ENCODE data around the gene FBXO31. TPM values are rescaled to one million over a fixed set of nuclear protein-coding genes. Genes with fewer than 3 reads are reported as not detected.

Gene FBXO31
- total and polyA plus RNA-seq, 10 of the 15 experiments (the other 5 are each of a cell fraction or from before 2014, with no cell fraction given) = 0.19 to 33.1 (median 10.3) TPM

DNA sequence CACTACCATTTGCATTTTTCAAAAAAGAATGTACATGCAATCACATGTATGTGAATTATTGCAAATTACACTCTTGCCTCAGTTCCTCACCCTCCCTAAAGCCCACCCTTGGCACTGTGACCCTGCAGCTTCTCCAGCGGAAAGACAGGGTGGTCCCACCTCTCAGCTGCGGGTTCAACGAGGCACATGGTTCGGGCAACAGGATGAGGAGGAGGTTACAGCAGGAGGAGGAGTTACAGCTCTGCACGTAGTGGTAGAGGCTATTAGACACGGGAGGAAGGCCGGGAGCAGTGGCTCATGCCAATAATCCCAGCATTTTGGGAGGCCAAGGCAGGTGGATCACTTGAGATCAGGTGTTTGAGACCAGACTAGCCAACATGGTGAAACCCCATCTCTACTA lies 71.6 kb downstream of the FBXO31 start (continued):
- TF ChIP-seq EGR1 (IDR thresholded peaks at IDR 0.05; ENCODE audit: borderline replicate concordance in 1 of 2, low read depth in 2 of 2, low read length in 2 of 2) = no peak

- WGBS (ENCODE audit: insufficient coverage, insufficient replicate concordance, low lambda C conversion rate, missing lambda C conversion rate) = 60% methylated on average over 5 of the region's 5 CpGs
- RAD21 ChIA-PET (ENCODE audit: unreplicated experiment) = no interaction called here
- intact Hi-C loops (cut with micrococcal nuclease; ENCODE audit: unreplicated experiment) (loop anchor here (10.0 kb wide), 1 partner anchor 323 kb away; no protein-coding TSS in a partner anchor), in situ Hi-C loops (cut with MboI) (no loop called here)
- Histone ChIP-seq H4K20me1 (ENCODE audit: control insufficient read depth, insufficient read depth) (no peaks in the 10 kb centered on the region), H3K4me3 (no peak overlapping the region), H3K9me3 (replicated peaks; ENCODE audit: control insufficient read depth, insufficient read depth, low read length) (no peaks in the 10 kb centered on the region), H3K9ac (ENCODE audit: control insufficient read depth, insufficient read depth, low read length) (no peak overlapping the region), H3K4me2 (ENCODE audit: control insufficient read depth, insufficient read depth) (no peak overlapping the region), H2AFZ (ENCODE audit: control insufficient read depth, low read depth, low read length) (no peak overlapping the region), H3K27me3 (replicated peaks in 1 of 2; ENCODE audit: control insufficient read depth in 2 of 2, insufficient read depth in 2 of 2, low read length in 1 of 2) (no peaks in the 10 kb centered on the region), H3K27ac (ENCODE audit: control insufficient read depth, insufficient read depth) (no peak overlapping the region), H3K36me3 (ENCODE audit: control insufficient read depth in 2 of 2, insufficient read depth in 2 of 2, low read length in 1 of 2) (no peaks in the 10 kb centered on the region; a peak in 1 of 4 replicates), H3K4me1 (ENCODE audit: control insufficient read depth, insufficient read depth, low read length) (peaks cover 2% of the 10 kb centered on the region; the same call in 1 of the 2 replicates), H3K79me2 (ENCODE audit: control insufficient read depth, insufficient read depth, low read length) (no peaks in the 10 kb centered on the region)
- FAIRE-seq (no peak), DNase-seq (ENCODE audit: low read depth, low spot score) (no peak), ATAC-seq (no peak)
- TF ChIP-seq EZH2 (IDR thresholded peaks at IDR 0.05; ENCODE audit: borderline replicate concordance, control insufficient read depth, low read depth, low read length) (no peak), MEF2A (IDR thresholded peaks at IDR 0.05; ENCODE audit: insufficient read depth, low read depth, low read length) (no peak), CHD2 (IDR thresholded peaks at IDR 0.05; ENCODE audit: borderline replicate concordance, low read depth, low read length) (no peak), SREBF2 (IDR thresholded peaks at IDR 0.05; ENCODE audit: low read length) (no peak), STAT3 (IDR thresholded peaks at IDR 0.05; ENCODE audit: low read depth, low read length) (no peak), GABPA (IDR thresholded peaks at IDR 0.05; ENCODE audit: low read depth) (no peak), ZBTB11 (CRISPR knock-in tag; IDR thresholded peaks at IDR 0.05) (no peak), SP1 (IDR thresholded peaks at IDR 0.05; ENCODE audit: low read depth, low read length) (no peak), HDAC2 (IDR thresholded peaks at IDR 0.05) (no peak), HDGF (IDR thresholded peaks at IDR 0.05) (no peak), KLF5 (IDR thresholded peaks at IDR 0.05; ENCODE audit: partially characterized antibody) (no peak)
- TF ChIP-seq, protein P1, sequence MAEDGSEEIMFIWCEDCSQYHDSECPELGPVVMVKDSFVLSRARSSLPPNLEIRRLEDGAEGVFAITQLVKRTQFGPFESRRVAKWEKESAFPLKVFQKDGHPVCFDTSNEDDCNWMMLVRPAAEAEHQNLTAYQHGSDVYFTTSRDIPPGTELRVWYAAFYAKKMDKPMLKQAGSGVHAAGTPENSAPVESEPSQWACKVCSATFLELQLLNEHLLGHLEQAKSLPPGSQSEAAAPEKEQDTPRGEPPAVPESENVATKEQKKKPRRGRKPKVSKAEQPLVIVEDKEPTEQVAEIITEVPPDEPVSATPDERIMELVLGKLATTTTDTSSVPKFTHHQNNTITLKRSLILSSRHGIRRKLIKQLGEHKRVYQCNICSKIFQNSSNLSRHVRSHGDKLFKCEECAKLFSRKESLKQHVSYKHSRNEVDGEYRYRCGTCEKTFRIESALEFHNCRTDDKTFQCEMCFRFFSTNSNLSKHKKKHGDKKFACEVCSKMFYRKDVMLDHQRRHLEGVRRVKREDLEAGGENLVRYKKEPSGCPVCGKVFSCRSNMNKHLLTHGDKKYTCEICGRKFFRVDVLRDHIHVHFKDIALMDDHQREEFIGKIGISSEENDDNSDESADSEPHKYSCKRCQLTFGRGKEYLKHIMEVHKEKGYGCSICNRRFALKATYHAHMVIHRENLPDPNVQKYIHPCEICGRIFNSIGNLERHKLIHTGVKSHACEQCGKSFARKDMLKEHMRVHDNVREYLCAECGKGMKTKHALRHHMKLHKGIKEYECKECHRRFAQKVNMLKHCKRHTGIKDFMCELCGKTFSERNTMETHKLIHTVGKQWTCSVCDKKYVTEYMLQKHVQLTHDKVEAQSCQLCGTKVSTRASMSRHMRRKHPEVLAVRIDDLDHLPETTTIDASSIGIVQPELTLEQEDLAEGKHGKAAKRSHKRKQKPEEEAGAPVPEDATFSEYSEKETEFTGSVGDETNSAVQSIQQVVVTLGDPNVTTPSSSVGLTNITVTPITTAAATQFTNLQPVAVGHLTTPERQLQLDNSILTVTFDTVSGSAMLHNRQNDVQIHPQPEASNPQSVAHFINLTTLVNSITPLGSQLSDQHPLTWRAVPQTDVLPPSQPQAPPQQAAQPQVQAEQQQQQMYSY (CRISPR knock-in tag; IDR thresholded peaks at IDR 0.05) = no peak
- CTCF ChIA-PET = interaction anchor here (0.8 kb wide), 1 partner anchor 13 kb away, joined by 3 read pairs; no protein-coding TSS in a partner anchor
- POLR2A ChIA-PET = no interaction called here
- SMC1A ChIA-PET (ENCODE audit: uncharacterized antibody, unreplicated experiment) = no interaction called here
- no TSS peak for BruUV-seq (replicated peaks)
These were observed 72.2 kb downstream of the FBXO31 start for GRCh38 chr16:87311387-87311786.
